ENCODE results near the gene IQGAP1. TPM values are rescaled to one million over a fixed set of nuclear protein-coding genes. Genes with fewer than 3 reads are reported as not detected.

IQGAP1 gene
- total and polyA plus RNA-seq, 9 of the 15 experiments (the other 6 are each of a cell fraction or from before 2014, with no cell fraction given), result 37.6 to 143 (median 77.7) TPM

- TF ChIP-seq TSHZ1 (CRISPR knock-in tag; IDR thresholded peaks at IDR 0.05), result no peak
- no peak for TF ChIP-seq POLR2AphosphoS2 (IDR thresholded peaks at IDR 0.05; ENCODE audit: low read length)
- peak; percentile 57 to 72 for TF ChIP-seq MNT (conservative IDR thresholded peaks at IDR 0.05)
- no peak for TF ChIP-seq NFIX (CRISPR knock-in tag; IDR thresholded peaks at IDR 0.05; ENCODE audit: low read depth)
- no peak for TF ChIP-seq MED1 (CRISPR knock-in tag; IDR thresholded peaks at IDR 0.05; ENCODE audit: borderline replicate concordance)
- TF ChIP-seq SMARCE1 (IDR thresholded peaks at IDR 0.05), result 0 out of 2 replicates have a peak, but pooled peaks have one; percentile 37
- TF ChIP-seq REST (IDR thresholded peaks at IDR 0.05; ENCODE audit: borderline replicate concordance), result peak; percentile 69
- no peak for TF ChIP-seq REST (CRISPR knock-in tag; IDR thresholded peaks at IDR 0.05; ENCODE audit: low read depth)
- no peak for TF ChIP-seq USF1 (CRISPR knock-in tag; IDR thresholded peaks at IDR 0.05)
- TF ChIP-seq TRIM24 (IDR thresholded peaks at IDR 0.05), result peak; percentile 51 to 76; a peak in 3 of 4 replicates
Observed at GRCh38 chr15:90540768-90541167, 152.7 kb downstream of the IQGAP1 start (continued).
